ENCODE results near the gene PRDX3.

PRDX3 gene

DNA sequence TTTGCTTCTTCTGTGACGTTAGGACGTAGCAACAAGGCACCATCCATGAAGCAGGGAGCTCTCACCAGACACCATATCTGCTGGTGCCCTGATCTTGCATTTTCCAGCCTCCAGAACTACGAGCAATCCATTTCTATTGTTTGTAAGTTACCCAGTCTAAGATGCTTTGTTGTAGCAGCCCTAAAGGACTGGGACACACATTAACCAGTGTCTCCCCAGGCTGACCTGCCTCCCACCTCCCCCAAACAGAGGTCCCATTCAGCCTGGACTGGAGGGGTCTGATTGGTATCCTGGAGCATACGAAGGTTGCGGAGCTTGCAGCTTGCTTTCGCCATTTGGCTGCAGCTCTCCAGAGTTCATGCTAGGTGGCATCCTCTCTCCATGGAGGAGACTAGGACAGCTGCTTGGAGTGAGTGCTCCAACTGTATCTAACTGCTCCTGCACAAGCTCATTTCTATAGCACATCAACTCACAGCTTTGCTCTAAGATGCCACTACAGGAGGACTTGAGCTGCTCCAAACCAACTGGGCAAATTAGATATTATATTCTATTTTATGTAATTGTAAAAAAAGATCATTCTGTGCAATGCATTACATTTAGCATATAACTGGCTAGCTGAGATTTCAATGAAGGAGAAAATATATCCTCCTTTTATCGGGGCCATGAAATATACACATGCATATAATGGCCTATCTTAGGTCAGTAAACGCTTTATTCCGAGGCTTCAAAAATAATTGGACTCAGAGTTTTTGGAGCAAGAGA lies 20.8 kb upstream of the PRDX3 start:
- no peak overlapping the region for H3K4me3 ChIP-seq (ENCODE audit: low read depth, low read length)
- TF ChIP-seq, protein P1, sequence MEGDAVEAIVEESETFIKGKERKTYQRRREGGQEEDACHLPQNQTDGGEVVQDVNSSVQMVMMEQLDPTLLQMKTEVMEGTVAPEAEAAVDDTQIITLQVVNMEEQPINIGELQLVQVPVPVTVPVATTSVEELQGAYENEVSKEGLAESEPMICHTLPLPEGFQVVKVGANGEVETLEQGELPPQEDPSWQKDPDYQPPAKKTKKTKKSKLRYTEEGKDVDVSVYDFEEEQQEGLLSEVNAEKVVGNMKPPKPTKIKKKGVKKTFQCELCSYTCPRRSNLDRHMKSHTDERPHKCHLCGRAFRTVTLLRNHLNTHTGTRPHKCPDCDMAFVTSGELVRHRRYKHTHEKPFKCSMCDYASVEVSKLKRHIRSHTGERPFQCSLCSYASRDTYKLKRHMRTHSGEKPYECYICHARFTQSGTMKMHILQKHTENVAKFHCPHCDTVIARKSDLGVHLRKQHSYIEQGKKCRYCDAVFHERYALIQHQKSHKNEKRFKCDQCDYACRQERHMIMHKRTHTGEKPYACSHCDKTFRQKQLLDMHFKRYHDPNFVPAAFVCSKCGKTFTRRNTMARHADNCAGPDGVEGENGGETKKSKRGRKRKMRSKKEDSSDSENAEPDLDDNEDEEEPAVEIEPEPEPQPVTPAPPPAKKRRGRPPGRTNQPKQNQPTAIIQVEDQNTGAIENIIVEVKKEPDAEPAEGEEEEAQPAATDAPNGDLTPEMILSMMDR (IDR thresholded peaks at IDR 0.05; ENCODE audit: low read depth, low read length) = peak; percentile 91
- peak; percentile 85 for DNase-seq (ENCODE audit: low read depth, low spot score)
- in situ Hi-C loops (cut with HindIII; ENCODE audit: low sequenced_read_pairs) = no loop called here

DNA sequence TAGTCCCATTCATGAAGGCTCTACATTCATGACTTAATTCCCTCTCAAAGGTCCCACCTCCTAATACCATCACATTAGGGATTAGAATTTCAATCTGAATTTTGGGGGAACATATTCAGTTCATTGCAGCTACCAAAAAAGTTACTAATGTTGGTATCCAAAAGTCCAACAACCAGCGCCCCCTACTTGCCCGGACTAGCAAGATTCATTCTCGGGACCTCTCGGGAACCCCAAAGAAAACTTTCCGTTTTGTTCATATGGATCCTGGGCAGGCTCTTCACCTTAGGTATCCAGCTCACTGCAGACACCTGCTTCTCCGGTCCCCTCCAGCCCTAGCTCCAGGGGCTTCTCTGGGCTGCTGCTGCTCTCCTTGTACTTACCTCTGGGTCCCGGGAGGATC lies 19.8 kb upstream of the PRDX3 start:
- no peak overlapping the region for H3K4me3 ChIP-seq (ENCODE audit: low read depth, low read length)
- in situ Hi-C loops (cut with HindIII; ENCODE audit: low sequenced_read_pairs) = no loop called here
- TF ChIP-seq, protein P1 (IDR thresholded peaks at IDR 0.05; ENCODE audit: low read depth, low read length) = peak; percentile 60
- no peak for DNase-seq (ENCODE audit: low read depth, low spot score)

DNA sequence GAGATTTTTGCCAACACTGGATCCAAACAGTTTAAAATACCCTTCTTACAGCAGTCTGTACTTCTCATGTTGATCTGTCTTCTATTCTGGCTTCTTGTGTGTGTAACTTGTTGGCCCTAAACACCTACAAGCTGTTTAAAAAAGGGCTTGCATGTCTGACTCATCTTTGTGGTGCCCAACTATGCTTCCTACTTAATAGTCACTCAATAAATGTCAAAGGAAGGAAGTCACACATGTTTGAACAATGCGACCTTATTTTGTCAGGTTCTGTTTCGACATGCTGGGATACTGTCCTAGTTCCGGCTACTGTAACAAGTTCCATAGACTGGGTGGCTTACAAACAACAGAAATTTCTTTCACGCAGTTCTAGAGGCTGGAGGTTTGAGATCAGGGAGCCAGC lies 19.3 kb upstream of the PRDX3 start:
- DNase-seq (ENCODE audit: low read depth, low spot score) = peak; percentile 52

DNA sequence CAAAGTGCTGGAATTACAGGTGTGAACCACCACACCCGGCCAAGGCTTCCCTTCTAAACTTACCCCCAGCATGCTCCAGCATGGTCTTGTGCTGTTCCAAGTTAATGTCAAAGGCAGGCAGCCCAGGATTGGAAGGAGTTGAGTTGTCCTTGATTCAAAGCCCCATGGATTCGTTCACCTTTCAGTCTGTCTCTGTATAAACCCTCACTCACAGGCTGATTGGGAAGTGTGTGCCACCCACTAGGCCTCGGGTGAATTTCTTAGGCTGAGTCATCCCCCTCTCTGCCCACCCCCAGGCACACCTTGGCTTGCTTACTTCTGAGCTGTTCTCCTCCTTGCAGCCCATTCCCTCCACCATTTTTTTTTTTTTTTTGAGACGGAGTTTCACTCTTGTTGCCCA lies 13.3 kb upstream of the PRDX3 start:
- DNase-seq (ENCODE audit: low read depth, low spot score) = no peak
- in situ Hi-C loops (cut with HindIII; ENCODE audit: low sequenced_read_pairs) = no loop called here
- H3K4me3 ChIP-seq (ENCODE audit: low read depth, low read length) = no peak overlapping the region
- TF ChIP-seq, protein P1 (IDR thresholded peaks at IDR 0.05; ENCODE audit: low read depth, low read length) = no peak

More for the DNA sequence above, 19.3 kb upstream of the PRDX3 start:
- in situ Hi-C loops (cut with HindIII; ENCODE audit: low sequenced_read_pairs) = no loop called here
- TF ChIP-seq, protein P1 (IDR thresholded peaks at IDR 0.05; ENCODE audit: low read depth, low read length) = no peak
- no peak overlapping the region for H3K4me3 ChIP-seq (ENCODE audit: low read depth, low read length)

DNA sequence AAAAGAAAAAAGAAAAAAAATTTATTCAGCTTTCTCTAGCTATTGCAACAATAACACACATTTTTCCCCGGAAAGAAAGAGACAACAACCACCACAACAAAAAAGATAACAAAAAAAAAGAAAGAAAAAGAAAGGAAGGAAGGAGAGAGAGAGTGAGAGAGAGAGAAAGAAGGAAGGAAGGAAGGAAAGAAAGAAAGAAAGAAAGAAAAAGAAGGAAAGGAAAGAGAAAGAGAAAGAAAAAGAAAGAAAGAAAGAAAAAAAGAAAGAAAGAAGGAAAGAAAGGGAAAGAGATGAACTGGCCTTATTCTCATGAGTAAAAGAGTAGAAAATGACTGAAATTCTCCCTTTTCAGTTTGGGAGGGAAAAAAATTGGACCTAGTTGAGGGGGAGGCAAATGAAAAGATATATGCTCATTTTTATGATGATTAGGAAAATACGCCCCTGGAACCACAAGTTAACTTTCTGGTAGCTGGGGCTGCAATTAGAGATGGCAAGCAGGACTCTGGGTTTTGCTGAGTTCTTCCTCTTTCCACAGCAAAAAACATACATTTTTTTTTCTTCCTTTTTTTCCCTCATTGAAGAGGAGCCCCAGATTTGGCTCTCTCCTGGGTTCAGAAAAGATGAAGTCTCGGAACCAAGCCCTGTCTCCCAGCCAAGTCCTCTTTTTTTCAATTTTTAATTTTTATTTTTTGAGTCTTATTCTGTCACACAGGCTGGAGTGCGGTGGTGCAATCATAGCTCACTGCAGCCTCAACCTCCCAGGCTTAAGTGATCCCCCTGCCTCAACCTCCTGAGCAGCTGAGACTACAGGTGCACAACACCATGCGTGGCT lies 12.6 kb upstream of the PRDX3 start:
- TF ChIP-seq, protein P1 (IDR thresholded peaks at IDR 0.05; ENCODE audit: low read depth, low read length) = no peak
- in situ Hi-C loops (cut with HindIII; ENCODE audit: low sequenced_read_pairs) = no loop called here
- H3K4me3 ChIP-seq (ENCODE audit: low read depth, low read length) = no peak overlapping the region
- DNase-seq (ENCODE audit: low read depth, low spot score) = no peak

DNA sequence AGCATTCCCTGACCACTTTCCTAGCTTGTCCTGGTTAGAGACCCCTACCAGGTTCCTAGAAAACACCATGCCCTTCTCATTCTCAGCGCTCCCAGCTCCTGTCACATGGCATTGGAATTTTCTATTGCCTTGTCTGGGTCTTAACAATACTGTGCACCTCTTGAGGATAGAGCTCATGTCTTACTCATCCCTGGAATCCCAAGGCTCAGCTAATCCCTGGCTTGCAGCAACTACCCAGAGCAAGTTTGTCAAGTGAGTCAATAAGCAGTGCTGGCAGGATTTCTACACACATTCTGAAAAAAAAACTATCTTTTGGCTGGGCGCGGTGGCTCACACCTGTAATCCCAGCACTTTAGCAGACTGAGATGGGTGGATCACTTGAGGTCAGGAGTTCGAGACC lies 11.7 kb upstream of the PRDX3 start:
- no peak overlapping the region for H3K4me3 ChIP-seq (ENCODE audit: low read depth, low read length)
- TF ChIP-seq, protein P1 (IDR thresholded peaks at IDR 0.05; ENCODE audit: low read depth, low read length) = no peak
- in situ Hi-C loops (cut with HindIII; ENCODE audit: low sequenced_read_pairs) = no loop called here
- peak; percentile 91 for DNase-seq (ENCODE audit: low read depth, low spot score)

Measured in astrocyte of the spinal cord (primary cell).